K562 (cell line): ENCODE results near the gene RBM28. TPM values are rescaled to one million over a fixed set of nuclear protein-coding genes. Genes with fewer than 3 reads are reported as not detected.

Experiments
- ATF1 ChIP-seq, 2 experiments: fragments of 450-650 bp in 1 of 2; IDR thresholded peaks; 2 replicates each; pipeline ENCODE4 v1.6.1; 2016; ENCODE audit warnings: missing compliant biosample characterization in 1 of 2, missing genetic modification characterization in 1 of 2
- DEAF1 ChIP-seq: fragments of 450-650 bp; formaldehyde crosslinking; IDR thresholded peaks from 2 replicates; pipeline ENCODE4 v1.4.0; 2020; ENCODE audit warnings: mild to moderate bottlenecking, moderate library complexity
- KLF10 ChIP-seq: fragments of 250-450 bp; sonication (Bioruptor Pico); IDR thresholded peaks from 2 replicates; pipeline ENCODE4 v1.6.1; 2021; ENCODE audit warnings: matching md5 sums
- MBD2 ChIP-seq: sonication (generic); IDR thresholded peaks from 2 replicates; pipeline ENCODE4 v1.6.1; 2016; ENCODE audit warnings: low read depth, borderline replicate concordance
- MCM2 ChIP-seq: fragments of 450-650 bp; IDR thresholded peaks from 2 replicates; pipeline ENCODE4 v1.6.1; 2017; ENCODE audit warnings: low read depth, mild to moderate bottlenecking
- MGA ChIP-seq: fragments of 450-650 bp; IDR thresholded peaks from 2 replicates; pipeline ENCODE4 v1.6.1; 2016; ENCODE audit warnings: mild to moderate bottlenecking, moderate library complexity
- NR2C1 ChIP-seq, 2 experiments: fragments of 450-650 bp; IDR thresholded peaks; 2 replicates each; pipeline ENCODE4 v1.6.1; 2017; ENCODE audit warnings: mild to moderate bottlenecking in 2 of 2, antibody characterized with exemption in 1 of 2, inconsistent platforms in 1 of 2, missing compliant biosample characterization in 1 of 2, missing genetic modification characterization in 1 of 2
- SAFB2 ChIP-seq: fragments of 200-400 bp; formaldehyde crosslinking; IDR thresholded peaks from 2 replicates; pipeline ENCODE4 v1.6.1; 2018; ENCODE audit warnings: borderline replicate concordance, low read length, low read depth, moderate library complexity; ENCODE audit not compliant: severe bottlenecking
- TCF15 ChIP-seq: fragments of 250-450 bp; sonication (Bioruptor Pico); IDR thresholded peaks from 2 replicates; pipeline ENCODE4 v1.8.0; 2022; ENCODE audit warnings: moderate library complexity, mild to moderate bottlenecking, inconsistent platforms
- ZNF695 ChIP-seq: fragments of 450-650 bp; formaldehyde crosslinking; IDR thresholded peaks from 2 replicates; pipeline ENCODE4 v1.4.0; 2020; ENCODE audit warnings: mild to moderate bottlenecking, moderate library complexity
- polyA plus RNA-seq, 8 experiments: library from polyadenylated mRNA; depleted of rRNA in 4 of 8; stranded (reverse) in 5 of 8; unstranded in 3 of 8; fragments of >200 nt; fragmentation: Nextera tagmentation in 2 of 8; fragmentation: Illumina TruSeq in 1 of 8; extraction: Ambion mirVana in 2 of 8; extraction: Trizol in 1 of 8; gene quantifications; 2 replicates each; pipeline versions ENCODE4 v1.2.1 to v1.2.3, GENCODE V29; 2011 to 2014; ENCODE audit warnings: inconsistent platforms in 1 of 8, missing spikeins in 1 of 8
- total RNA-seq, 7 experiments: library from RNA; depleted of rRNA in 6 of 7; stranded (reverse); fragments of >200 nt in 6 of 7; fragmentation: Illumina TruSeq in 2 of 7; extraction: Trizol in 2 of 7; gene quantifications; 2 replicates each; pipeline versions ENCODE4 v1.2.1 to v1.2.3, GENCODE V29; 2011 to 2021; ENCODE audit warnings: low replicate concordance in 1 of 7

Gene RBM28
- total and polyA plus RNA-seq, 9 of the 15 experiments (the other 6 are each of a cell fraction or from before 2014, with no cell fraction given), result 65.8 to 213 (median 138) TPM

DNA sequence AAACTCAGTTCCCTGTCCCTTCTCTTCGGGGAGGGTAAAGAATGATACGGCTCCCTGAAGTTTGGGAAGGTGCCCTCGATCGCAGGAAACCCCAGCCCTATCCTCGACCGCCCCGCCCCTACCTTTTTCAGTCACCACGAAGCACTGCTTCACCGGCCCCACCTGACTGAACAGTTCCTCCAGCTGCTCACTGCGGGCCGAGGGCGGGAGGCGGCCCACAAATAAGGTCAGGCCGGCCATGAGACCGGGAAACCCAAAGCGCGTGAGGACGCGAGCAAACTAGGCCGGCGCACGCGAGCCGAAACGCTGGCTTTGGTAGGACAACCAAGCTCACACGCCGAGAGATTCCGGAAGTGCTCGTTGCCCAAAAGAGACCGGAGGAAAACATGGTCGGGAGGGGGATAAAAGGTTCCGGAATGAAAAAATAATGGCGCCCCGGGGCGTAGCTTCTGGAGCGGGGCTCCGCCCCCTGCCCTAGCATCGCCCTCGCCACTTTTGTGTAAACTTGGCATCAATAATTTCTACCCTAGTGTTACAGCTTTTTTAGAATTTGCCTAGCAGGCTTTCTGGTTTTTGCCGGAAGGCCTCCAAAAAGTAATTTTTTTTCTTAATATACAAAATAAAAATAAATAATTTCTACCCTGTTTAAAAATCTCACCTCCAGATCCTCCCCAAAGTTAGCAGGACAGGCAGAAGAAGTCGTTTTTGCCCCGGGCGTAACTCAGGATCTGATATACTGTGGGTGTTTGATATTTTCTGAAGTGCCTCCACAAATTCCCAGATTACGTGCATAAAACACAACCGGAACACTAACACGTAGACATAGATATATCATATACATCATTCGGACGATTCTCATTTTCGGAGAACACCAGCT lies at the start of gene RBM28 (continued):
- TF ChIP-seq MGA (peak; percentile 97), MCM2 (no peak), TCF15 (CRISPR knock-in tag) (no peak), ATF1 (CRISPR knock-in tag; IDR thresholded peaks at IDR 0.05) (peak; percentile 53; the same call in 1 of the 2 replicates), ATF1 (tag; IDR thresholded peaks at IDR 0.05) (peak; percentile 91), MBD2 (peak; percentile 91), NR2C1 (IDR thresholded peaks at IDR 0.05) (peak; percentile 82), NR2C1 (tag; IDR thresholded peaks at IDR 0.05) (peak; percentile 89), KLF10 (CRISPR knock-in tag) (no peak), ZNF695 (CRISPR knock-in tag) (no peak), DEAF1 (CRISPR knock-in tag) (no peak), SAFB2 (no peak)
